Stomach (tissue), 9 donors: ENCODE data around the gene HSPG2. TPM values are rescaled to one million over a fixed set of nuclear protein-coding genes. Genes with fewer than 3 reads are reported as not detected.

Source experiments
- DNase-seq, 2 donors: peaks; one replicate each; pipeline versions ENCODE4 v3.0.0 to v3.0.0-alpha.2; 2013 to 2019
- H3K27ac ChIP-seq, 5 donors: fragments of 200-600 bp in 4 of 5; sonication (generic) in 4 of 5; one replicate each; pipeline ENCODE4 v1.5.1; 2013 to 2019; ENCODE audit warnings: mild to moderate bottlenecking in 1 of 5, moderate library complexity in 1 of 5
- H3K27me3 ChIP-seq, 3 donors: fragments of 200-600 bp; sonication (generic); one replicate each; pipeline ENCODE4 v1.5.1; 2017 to 2019; ENCODE audit warnings: mixed run types in 1 of 3
- H3K36me3 ChIP-seq, 4 donors: fragments of 200-600 bp; sonication (generic); 1 replicate in 3 of 4; 2 replicates in 1 of 4; pipeline ENCODE4 v1.5.1; 2016 to 2019
- H3K4me1 ChIP-seq, 4 donors: fragments of 200-600 bp; sonication (generic); one replicate each; pipeline ENCODE4 v1.5.1; 2016 to 2019
- H3K4me3 ChIP-seq, 4 donors: fragments of 200-600 bp; sonication (generic) in 3 of 4; one replicate each; pipeline ENCODE4 v1.5.1; 2016 to 2019; ENCODE audit warnings: mild to moderate bottlenecking in 1 of 4
- H3K9me3 ChIP-seq, 4 donors: fragments of 200-600 bp; sonication (generic); one replicate each; pipeline ENCODE4 v1.5.1; 2016 to 2019
- CTCF ChIP-seq, 7 experiments: fragments of 450-650 bp in 4 of 7; fragments of 200-600 bp in 3 of 7; sonication (generic) in 3 of 7; IDR thresholded peaks; one replicate each; pipeline ENCODE4 v1.5.1; 2016 to 2019; ENCODE audit warnings: antibody characterized with exemption in 7 of 7, control low read depth in 2 of 7, mild to moderate bottlenecking in 1 of 7
- EP300 ChIP-seq: sonication (generic); formaldehyde crosslinking; IDR thresholded peaks from one replicate; pipeline ENCODE4 v1.6.1; 2017; ENCODE audit warnings: antibody characterized with exemption
- POLR2A ChIP-seq, 4 donors: fragments of 450-650 bp; IDR thresholded peaks; one replicate each; pipeline ENCODE4 v1.6.1; 2016; ENCODE audit warnings: antibody characterized with exemption in 4 of 4, control low read depth in 2 of 4, mild to moderate bottlenecking in 1 of 4, moderate library complexity in 1 of 4
- POLR2AphosphoS5 ChIP-seq, 3 donors: sonication (generic); formaldehyde crosslinking; IDR thresholded peaks; one replicate each; pipeline ENCODE4 v1.6.1; 2016; ENCODE audit warnings: antibody characterized with exemption in 3 of 3
- WGBS, 5 donors: extraction: QIAGEN DNeasy Blood & Tissue Kit in 3 of 5; methylation state at CpG; one replicate each; pipeline versions ENCODE4 v1.1.5 to v1.1.7; 2013 to 2018; 5-methylcytosine and 5-hydroxymethylcytosine counted together
- intact Hi-C: fragments of 100-400 bp; cut with DNase I; formaldehyde crosslinking; loops from one replicate; pipeline ENCODE4 v1.15.1; 2023; ENCODE audit warnings: low total_unique reads
- polyA plus RNA-seq, 3 donors: library from polyadenylated mRNA; stranded (reverse); fragments of 200-250 nt; gene quantifications; one replicate each; pipeline ENCODE4 v1.2.3, GENCODE V29; 2013
- total RNA-seq, 5 donors: library from RNA; depleted of rRNA; stranded (reverse); fragments of >200 nt; gene quantifications; one replicate each; pipeline versions ENCODE4 v1.1.0 to v1.2.3, GENCODE V29; 2014 to 2016
- donor health status: healthy with polysubstance abuse.
- donor health status: Bipolar disorder and iron deficiency.
- donor health status: healthy.

Gene HSPG2
- total and polyA plus RNA-seq, 8 donors = 21.7 to 504 (median 133) TPM

GRCh38 chr1:21926814-21927532 is 10.1 kb downstream of the HSPG2 start:
- WGBS, 5 donors = 39 to 66% (median 49%) methylated on average over 11 of the region's 11 CpGs
- TF ChIP-seq POLR2AphosphoS5 (IDR thresholded peaks at IDR 0.05) = peak in 1 of 3 donors; percentile 33
- no peak for TF ChIP-seq POLR2A (IDR thresholded peaks at IDR 0.05)
- TF ChIP-seq CTCF (IDR thresholded peaks at IDR 0.05) = no peak
- no peak for TF ChIP-seq EP300
- Histone ChIP-seq H3K9me3 (no peaks in the 10 kb centered on the region), H3K4me3 (no peak overlapping the region), H3K4me1 (peaks cover 77 to 100% (median 92%) of the 10 kb centered on the region in 4 donors), H3K27me3 (no peaks in the 10 kb centered on the region), H3K27ac (peak overlapping the region; percentile 84 to 97 (median 95)), H3K36me3 (peaks cover 0 to 6% (median 3%) of the 10 kb centered on the region in 4 donors)
- peak in 1 of 2 donors; percentile 58 for DNase-seq
- intact Hi-C loops = no loop called here

- intact Hi-C loops = no loop called here
- Histone ChIP-seq H3K4me3 (no peak overlapping the region), H3K27me3 (no peaks in the 10 kb centered on the region), H3K4me1 (peaks cover 76 to 100% (median 91%) of the 10 kb centered on the region in 4 donors), H3K9me3 (no peaks in the 10 kb centered on the region), H3K27ac (peak overlapping the region; percentile 19 to 97 (median 95)), H3K36me3 (peaks cover 0 to 6% (median 3%) of the 10 kb centered on the region in 4 donors)
- TF ChIP-seq POLR2AphosphoS5 (IDR thresholded peaks at IDR 0.05) (no peak), EP300 (no peak), CTCF (IDR thresholded peaks at IDR 0.05) (no peak), POLR2A (IDR thresholded peaks at IDR 0.05) (no peak)
- 57 to 67% (median 60%) methylated on average over 2 of the region's 2 CpGs for WGBS, 5 donors
- DNase-seq = no peak
These were observed 11.0 kb downstream of the HSPG2 start for GRCh38 chr1:21926065-21926464.

DNA sequence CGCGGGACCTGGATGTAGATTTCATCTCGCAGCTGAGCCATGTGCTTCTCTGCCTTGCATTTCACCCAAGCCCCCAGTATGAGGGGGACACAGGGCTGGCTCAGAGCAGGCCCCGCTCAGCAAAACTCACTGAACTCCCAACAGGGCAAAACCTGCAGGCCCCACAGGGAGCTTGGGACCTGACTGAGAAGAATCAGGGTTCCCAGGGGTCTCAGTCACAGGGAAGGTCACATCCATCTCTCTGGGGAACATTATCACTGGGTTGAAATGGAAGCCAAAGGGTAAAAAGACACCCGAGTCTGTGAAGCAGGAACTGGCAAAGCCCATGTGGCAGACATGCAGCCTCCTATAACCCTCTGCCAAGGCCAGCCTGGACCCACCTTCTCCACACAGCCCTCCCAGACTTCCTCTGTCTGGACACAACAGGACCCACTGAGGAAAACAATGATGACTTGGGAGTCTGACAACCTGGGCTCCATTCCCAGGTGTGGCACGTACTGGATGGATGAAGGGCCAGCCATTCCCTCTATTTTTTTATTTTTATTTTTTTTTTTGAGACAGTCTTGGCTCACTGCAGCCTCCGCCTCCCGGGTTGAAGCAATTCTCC is 11.7 kb downstream of the HSPG2 start:
- 64 to 73% (median 68%) methylated on average over 8 of the region's 8 CpGs for WGBS, 5 donors
- Histone ChIP-seq H3K36me3 (peaks cover 0 to 6% (median 3%) of the 10 kb centered on the region in 4 donors), H3K4me1 (peaks cover 76 to 100% (median 91%) of the 10 kb centered on the region in 4 donors), H3K27ac (peak overlapping the region; percentile 44 to 97 (median 95)), H3K27me3 (no peaks in the 10 kb centered on the region), H3K4me3 (no peak overlapping the region), H3K9me3 (no peaks in the 10 kb centered on the region)
- TF ChIP-seq EP300 = no peak
- no peak for TF ChIP-seq POLR2AphosphoS5 (IDR thresholded peaks at IDR 0.05)
- no peak for TF ChIP-seq POLR2A (IDR thresholded peaks at IDR 0.05)
- no peak for TF ChIP-seq CTCF (IDR thresholded peaks at IDR 0.05)
- DNase-seq = no peak
- intact Hi-C loops = no loop called here

- Histone ChIP-seq H3K27me3 (no peaks in the 10 kb centered on the region), H3K4me1 (peaks cover 80 to 100% (median 92%) of the 10 kb centered on the region in 4 donors), H3K27ac (peak overlapping the region in 4 of 5 donors; percentile 95 to 97 (median 96)), H3K4me3 (no peak overlapping the region), H3K9me3 (no peaks in the 10 kb centered on the region), H3K36me3 (peaks cover 0 to 7% (median 2%) of the 10 kb centered on the region in 4 donors)
- TF ChIP-seq POLR2A (IDR thresholded peaks at IDR 0.05) = no peak
- TF ChIP-seq POLR2AphosphoS5 (IDR thresholded peaks at IDR 0.05) = peak in 2 of 3 donors; percentile 41 to 68
- peak in 1 of 2 donors; percentile 67 for DNase-seq
- intact Hi-C loops = no loop called here
- WGBS, 5 donors = 48 to 63% (median 55%) methylated on average over 5 of the region's 5 CpGs
These were observed 12.6 kb downstream of the HSPG2 start for GRCh38 chr1:21924503-21925005.
